DMS79 treated with DMSO at 0.1 percent for 48 hours (cell line): ENCODE results near the gene LIPC.
A peak's percentile ranks its signal among the peaks of the same experiment; 100 is the strongest.

Experiments
- DNase-seq: peaks from one replicate; lab custom pipeline; 2025; lab: John Stamatoyannopoulos, UW

Gene LIPC

GRCh38 chr15:58495891-58496408, 64.2 kb downstream of the LIPC start:
- DNase-seq, result no peak

GRCh38 chr15:58497046-58497785, 65.4 kb downstream of the LIPC start:
- no peak for DNase-seq

- DNase-seq, result peak; percentile 10
Observed at GRCh38 chr15:58498821-58499580, 67.2 kb downstream of the LIPC start.

- DNase-seq, result no peak
Observed at GRCh38 chr15:58501006-58501405, 69.2 kb downstream of the LIPC start.

GRCh38 chr15:58501636-58502188, 69.9 kb downstream of the LIPC start:
- DNase-seq, result no peak

- DNase-seq, result no peak
Observed at GRCh38 chr15:58503139-58504027, 71.6 kb downstream of the LIPC start.

- DNase-seq, result no peak
Observed at GRCh38 chr15:58504674-58505234, 73.0 kb downstream of the LIPC start.

- DNase-seq, result no peak
Observed at GRCh38 chr15:58505581-58505980, 73.8 kb downstream of the LIPC start.

GRCh38 chr15:58506064-58506490, 74.3 kb downstream of the LIPC start:
- no peak for DNase-seq

GRCh38 chr15:58506783-58507668, 75.2 kb downstream of the LIPC start:
- DNase-seq, result no peak

- DNase-seq, result no peak
Observed at GRCh38 chr15:58509556-58509955, 77.8 kb downstream of the LIPC start.

- no peak for DNase-seq
Observed at GRCh38 chr15:58510715-58511598, 79.2 kb downstream of the LIPC start.

GRCh38 chr15:58511599-58511987, 79.8 kb downstream of the LIPC start:
- no peak for DNase-seq

GRCh38 chr15:58512522-58512921, 80.7 kb downstream of the LIPC start:
- DNase-seq, result no peak

- DNase-seq, result no peak
Observed at GRCh38 chr15:58513008-58513407, 81.2 kb downstream of the LIPC start.

- DNase-seq, result no peak
Observed at GRCh38 chr15:58513726-58514336, 82.0 kb downstream of the LIPC start.

- no peak for DNase-seq
Observed at GRCh38 chr15:58515807-58516206, 84.0 kb downstream of the LIPC start.

- DNase-seq, result no peak
Observed at GRCh38 chr15:58517252-58517681, 85.5 kb downstream of the LIPC start.
